ENCODE measurements around the gene TRPM6. TPM values are rescaled to one million over a fixed set of nuclear protein-coding genes. Genes with fewer than 3 reads are reported as not detected.

The TRPM6 gene
- total and polyA plus RNA-seq, 2 donors (not counting 3 experiments of a cell fraction or from before 2014, with no cell fraction given) = 0.01 to 0.22 TPM

GRCh38 chr9:74674077-74674476 is 213.6 kb downstream of the TRPM6 start:
- POLR2A ChIA-PET = no interaction called here
- no peak for TF ChIP-seq POLR2AphosphoS5 (IDR thresholded peaks at IDR 0.05; ENCODE audit: insufficient read depth, low read depth, low read length)
- TF ChIP-seq POLR2A (IDR thresholded peaks at IDR 0.05; ENCODE audit: low read depth, low read length) = no peak
- TF ChIP-seq MAX (IDR thresholded peaks at IDR 0.05; ENCODE audit: insufficient read depth, insufficient read length) = no peak
- no peak for TF ChIP-seq MYC (IDR thresholded peaks at IDR 0.05; ENCODE audit: low read depth, low read length)
- no peaks in the 10 kb centered on the region for H4K20me1 ChIP-seq (replicated peaks; ENCODE audit: control insufficient read depth, extremely low read depth, insufficient read depth, low read length)
- H3K27ac ChIP-seq (ENCODE audit: insufficient read depth, low read depth, low read length) = no peak overlapping the region
- BruUV-seq (replicated peaks) = no TSS peak
- H3K4me2 ChIP-seq (ENCODE audit: insufficient read depth, low read length) = no peak overlapping the region
- dilution Hi-C loops (cut with MboI; ENCODE audit: extremely low pct_ligation_motif_present, low sequenced_read_pairs) = no loop called here
- H3K9me3 ChIP-seq (replicated peaks; ENCODE audit: control insufficient read depth, insufficient read depth, low read length) = no peaks in the 10 kb centered on the region
- intact Hi-C loops (cut with micrococcal nuclease) = no loop called here
- no peaks in the 10 kb centered on the region for H3K36me3 ChIP-seq (ENCODE audit: control insufficient read depth in 2 of 2, extremely low read depth in 1 of 2, insufficient read depth in 2 of 2, low read length in 2 of 2)
- no peak overlapping the region for H2AFZ ChIP-seq (ENCODE audit: low read depth, low read length)
- CTCF ChIA-PET = no interaction called here
- no peaks in the 10 kb centered on the region for H3K79me2 ChIP-seq (ENCODE audit: control insufficient read depth, insufficient read depth, low read length)
- no peaks in the 10 kb centered on the region for H3K4me1 ChIP-seq (ENCODE audit: control insufficient read depth, extremely low read depth, insufficient read depth, low read length)
- H3K9me1 ChIP-seq (replicated peaks; ENCODE audit: control insufficient read depth, extremely low read depth, insufficient read depth, low read length) = no peaks in the 10 kb centered on the region
- FAIRE-seq (no peak), DNase-seq (ENCODE audit: low read depth, low spot score) (no peak)
- no peak overlapping the region for H3K9ac ChIP-seq (replicated peaks; ENCODE audit: extremely low read depth, insufficient read depth, low read length)
- H3K4me3 ChIP-seq (replicated peaks in 1 of 3; ENCODE audit: insufficient read depth in 1 of 3, low read depth in 1 of 3, low read length in 3 of 3) = no peak overlapping the region
- H3K27me3 ChIP-seq (ENCODE audit: control insufficient read depth in 2 of 2, insufficient read depth in 2 of 2, low read length in 2 of 2) = no peaks in the 10 kb centered on the region

Small RNA genes lying within 50 kb of the gene (small RNA-seq; reads per million reads assigned to genes)
- not detected for gene RNU6-445P (ENCODE audit: insufficient read depth, insufficient read length, low read depth, low replicate concordance)

Other genes starting within 250 kb of the TRPM6 start
- gene C9orf40, start 65.0 kb upstream of the TRPM6 start, total RNA-seq = 5.1 and 7.5 TPM in 2 replicates
- gene C9orf40, start 65.0 kb upstream of the TRPM6 start, polyA plus RNA-seq = 2.1 and 2.2 TPM in 2 replicates
- gene CARNMT1, start 140.4 kb upstream of the TRPM6 start, total RNA-seq = 15.0 and 19.6 TPM in 2 replicates
- 3.5 and 3.7 TPM in 2 replicates for gene CARNMT1, start 140.4 kb upstream of the TRPM6 start, polyA plus RNA-seq
- 32.6 and 36.5 TPM in 2 replicates for gene NMRK1, start 200.2 kb upstream of the TRPM6 start, total RNA-seq
- 17.4 and 24.3 TPM in 2 replicates for gene NMRK1, start 200.2 kb upstream of the TRPM6 start, polyA plus RNA-seq
- 70.9 and 73.6 TPM in 2 replicates for gene OSTF1, start 200.6 kb upstream of the TRPM6 start, total RNA-seq
- 20.8 and 23.5 TPM in 2 replicates for gene OSTF1, start 200.6 kb upstream of the TRPM6 start, polyA plus RNA-seq

Measured in endothelial cell of umbilical vein (primary cell).